HCT116 (cell line): ENCODE measurements around the gene CD9. TPM values are rescaled to one million over a fixed set of nuclear protein-coding genes. Genes with fewer than 3 reads are reported as not detected.

Experiments
- ATAC-seq: fragments of 200-7000 bp; cut with Tn5 transposase; 2 replicates; pipeline ENCODE4 v1.9.1; 2020; ENCODE audit warnings: mild to moderate bottlenecking, moderate library complexity
- BruUV-seq: library from RNA; stranded (reverse); fragments of 400-500 nt; replicated peaks from 2 replicates; lab custom pipeline; 2021; lab: Mats Ljungman, UMichigan
- CTCF ChIA-PET: fragments of 300-600 bp; sonication (Branson Sonifier 250); formaldehyde crosslinking; loops from one replicate; lab custom pipeline; 2021; ENCODE audit warnings: antibody characterized with exemption; lab: Charles Lee
- POLR2A ChIA-PET: fragments of 300-600, 350-600 bp; sonication (Branson Sonifier 250); formaldehyde crosslinking; loops from one replicate; lab custom pipeline; 2021; ENCODE audit warnings: antibody characterized with exemption; lab: Charles Lee
- RAD21 ChIA-PET, 2 experiments: fragments of 300-600 bp; sonication (Branson Sonifier 250); formaldehyde crosslinking; loops; one replicate each; lab custom pipeline; 2023; ENCODE audit warnings: low total read pairs in 2 of 2; ENCODE audit not compliant: uncharacterized antibody in 2 of 2, unreplicated experiment in 2 of 2, low non-redundant PET in 1 of 2; lab: Charles Lee
- DNase-seq: peaks from one replicate; pipeline ENCODE4 v3.0.0-alpha.2; 2010; ENCODE audit warnings: low read depth, low spot score
- H2AFZ ChIP-seq: fragments of 200-600 bp; shearing (Covaris generic), sonication (generic); 2 replicates; pipeline ENCODE4 v1.6.1; 2017; ENCODE audit warnings: low read depth, mixed run types, mixed read lengths, antibody characterized with exemption, low read length; ENCODE audit not compliant: poor library complexity, severe bottlenecking
- H3K27ac ChIP-seq: 2 replicates; pipeline ENCODE4 v1.5.1; 2012; ENCODE audit warnings: low read depth, low read length
- H3K27me3 ChIP-seq: fragments of 200-600 bp; sonication (generic); 2 replicates; pipeline ENCODE4 v1.6.1; 2016; ENCODE audit warnings: mixed run types, low read length, mixed read lengths; ENCODE audit not compliant: insufficient read depth
- H3K36me3 ChIP-seq, 2 experiments: fragments of 200-500 bp in 1 of 2; fragments of 200-600 bp in 1 of 2; sonication (Bioruptor generic) in 1 of 2; sonication (generic) in 1 of 2; 2 replicates each; pipeline versions ENCODE4 v1.5.1 to v1.6.1; 2014 to 2016; ENCODE audit warnings: low read length in 2 of 2, inconsistent platforms in 1 of 2, mixed read lengths in 1 of 2, mixed run types in 1 of 2; ENCODE audit not compliant: insufficient read depth in 2 of 2, control insufficient read depth in 1 of 2
- H3K4me1 ChIP-seq, 2 experiments: fragments of 200-600 bp in 1 of 2; sonication (generic) in 1 of 2; 2 replicates each; pipeline versions ENCODE4 v1.5.1 to v1.6.1; 2012 to 2017; ENCODE audit warnings: low read length in 2 of 2, inconsistent platforms in 1 of 2, mild to moderate bottlenecking in 1 of 2, mixed read lengths in 1 of 2, mixed run types in 1 of 2, moderate library complexity in 1 of 2; ENCODE audit not compliant: insufficient read depth in 2 of 2, control insufficient read depth in 1 of 2
- H3K4me2 ChIP-seq: fragments of 200-600 bp; sonication (generic); 2 replicates; pipeline ENCODE4 v1.6.1; 2017; ENCODE audit warnings: mixed run types, low read length, mixed read lengths
- H3K4me3 ChIP-seq, 2 experiments: fragments of 200-600 bp in 1 of 2; sonication (generic) in 1 of 2; replicated peaks in 1 of 2; 2 replicates each; pipeline ENCODE4 v1.5.1; 2011 to 2016; ENCODE audit warnings: low read length in 2 of 2, control low read depth in 1 of 2, low read depth in 1 of 2, mild to moderate bottlenecking in 1 of 2, mixed read lengths in 1 of 2, mixed run types in 1 of 2
- H3K79me2 ChIP-seq: fragments of 200-600 bp; sonication (generic); 2 replicates; pipeline ENCODE4 v1.6.1; 2017; ENCODE audit warnings: mild to moderate bottlenecking, mixed run types, low read length, moderate library complexity, mixed read lengths; ENCODE audit not compliant: insufficient read depth
- H3K9ac ChIP-seq: fragments of 200-600 bp; sonication (generic); 2 replicates; pipeline ENCODE4 v1.6.1; 2016; ENCODE audit warnings: low read length, mixed read lengths
- H3K9me2 ChIP-seq: fragments of 200-600 bp; sonication (generic), shearing (Covaris generic); 2 replicates; pipeline ENCODE4 v1.6.1; 2017; ENCODE audit warnings: mixed run types, mild to moderate bottlenecking, moderate library complexity; ENCODE audit not compliant: insufficient read depth
- H3K9me3 ChIP-seq, 2 experiments: fragments of 200-500 bp in 1 of 2; fragments of 200-600 bp in 1 of 2; sonication (Bioruptor generic) in 1 of 2; sonication (generic) in 1 of 2; 2 replicates each; pipeline ENCODE4 v1.6.1; 2014 to 2017; ENCODE audit warnings: low read length in 2 of 2, mixed read lengths in 2 of 2, inconsistent platforms in 1 of 2, low read depth in 1 of 2, mild to moderate bottlenecking in 1 of 2, mixed run types in 1 of 2, moderate library complexity in 1 of 2; ENCODE audit not compliant: control insufficient read depth in 1 of 2, insufficient read depth in 1 of 2
- H4K20me1 ChIP-seq: fragments of 200-600 bp; sonication (generic), shearing (Covaris generic); 2 replicates; pipeline ENCODE4 v1.6.1; 2017; ENCODE audit warnings: mixed run types, mild to moderate bottlenecking, moderate library complexity; ENCODE audit not compliant: insufficient read depth
- CBX3 ChIP-seq: IDR thresholded peaks from 2 replicates; pipeline ENCODE4 v1.6.1; 2012; ENCODE audit warnings: low read depth
- CEBPB ChIP-seq: IDR thresholded peaks from 2 replicates; pipeline ENCODE4 v1.6.1; 2012; ENCODE audit warnings: low read depth
- EGR1 ChIP-seq: IDR thresholded peaks from 2 replicates; pipeline ENCODE4 v1.6.1; 2012; ENCODE audit warnings: low read depth
- ELF1 ChIP-seq: IDR thresholded peaks from 2 replicates; pipeline ENCODE4 v1.6.1; 2012; ENCODE audit warnings: low read depth, borderline replicate concordance
- EZH2phosphoT487 ChIP-seq: fragments of 200-600 bp; IDR thresholded peaks from 2 replicates; pipeline ENCODE4 v1.6.1; 2018; ENCODE audit warnings: antibody characterized with exemption, borderline replicate concordance
- MAX ChIP-seq: IDR thresholded peaks from 2 replicates; pipeline ENCODE4 v1.6.1; 2012
- POLR2A ChIP-seq: IDR thresholded peaks from 2 replicates; pipeline ENCODE4 v1.7.0; 2011; ENCODE audit warnings: borderline replicate concordance; ENCODE audit not compliant: insufficient read depth, insufficient read length; ENCODE audit errors: extremely low read depth
- POLR2AphosphoS5 ChIP-seq: IDR thresholded peaks from 2 replicates; pipeline ENCODE4 v1.6.1; 2011; ENCODE audit warnings: mild to moderate bottlenecking, low read depth, low read length, moderate library complexity
- RAD21 ChIP-seq: IDR thresholded peaks from 2 replicates; pipeline ENCODE4 v1.6.1; 2012; ENCODE audit warnings: low read depth, mild to moderate bottlenecking
- REST ChIP-seq: IDR thresholded peaks from 2 replicates; pipeline ENCODE4 v1.6.1; 2012; ENCODE audit warnings: low read depth
- SIN3A ChIP-seq: IDR thresholded peaks from 2 replicates; pipeline ENCODE4 v1.6.1; 2012; ENCODE audit warnings: low read depth
- TCF7L2 ChIP-seq: IDR thresholded peaks from 2 replicates; pipeline ENCODE4 v1.7.0; 2011; ENCODE audit warnings: borderline replicate concordance, inconsistent platforms; ENCODE audit not compliant: insufficient read depth, insufficient read length; ENCODE audit errors: extremely low read depth
- ZFX ChIP-seq: fragments of 450-650 bp; IDR thresholded peaks from 2 replicates; pipeline ENCODE4 v1.6.1; 2017
- ZNF274 ChIP-seq: fragments of 200-500 bp; sonication (Bioruptor generic); IDR thresholded peaks from 2 replicates; pipeline ENCODE4 v1.6.1; 2014; ENCODE audit warnings: mild to moderate bottlenecking, low read depth, low read length, inconsistent platforms
- intact Hi-C: fragments of 100-400 bp; cut with micrococcal nuclease; formaldehyde crosslinking; loops from 2 replicates; pipeline ENCODE4 v1.10.0; 2022
- total RNA-seq: library from RNA; stranded (reverse); gene quantifications from one replicate; pipeline ENCODE4 v1.2.1, GENCODE V29; 2021; ENCODE audit not compliant: unreplicated experiment

The CD9 gene
- total RNA-seq, 1 experiment from 2014 or later, result 182 TPM

GRCh38 chr12:6235499-6235898, 35.3 kb downstream of the CD9 start:
- no peak for ATAC-seq
- H3K36me3 ChIP-seq, result peaks cover 29 to 43% of the 10 kb centered on the region in 2 experiments
- H3K4me3 ChIP-seq, result no peak overlapping the region
- no peak for DNase-seq
- H3K4me2 ChIP-seq, result no peak overlapping the region
- no peaks in the 10 kb centered on the region for H3K9me2 ChIP-seq
- H3K9ac ChIP-seq, result no peak overlapping the region
- ChIA-PET CTCF (no interaction called here), POLR2A (no interaction called here), RAD21 (no interaction called here)
- no peaks in the 10 kb centered on the region for H3K9me3 ChIP-seq
- H3K27me3 ChIP-seq, result no peaks in the 10 kb centered on the region
- H3K79me2 ChIP-seq, result peaks cover 18% of the 10 kb centered on the region; the same call in 1 of the 2 replicates
- intact Hi-C loops, result no loop called here
- BruUV-seq, result no TSS peak
- H4K20me1 ChIP-seq, result no peaks in the 10 kb centered on the region
- TF ChIP-seq ZFX (no peak), ELF1 (no peak), ZNF274 (no peak), MAX (no peak), SIN3A (no peak), TCF7L2 (no peak)
- H3K27ac ChIP-seq, result no peak overlapping the region
- H2AFZ ChIP-seq, result no peak overlapping the region
- H3K4me1 ChIP-seq, result peaks cover 14% of the 10 kb centered on the region in 2 experiments

- no TSS peak for BruUV-seq
- intact Hi-C loops, result no loop called here
- H3K27ac ChIP-seq, result no peak overlapping the region
- TF ChIP-seq TCF7L2 (no peak), REST (no peak), POLR2AphosphoS5 (no peak), RAD21 (no peak), CEBPB (no peak), ELF1 (no peak), ZFX (no peak), SIN3A (no peak), EGR1 (no peak), CBX3 (no peak), EZH2phosphoT487 (no peak), MAX (no peak), POLR2A (no peak), ZNF274 (no peak)
- no peaks in the 10 kb centered on the region for H3K27me3 ChIP-seq
- no peak overlapping the region for H3K4me3 ChIP-seq
- H3K4me2 ChIP-seq, result no peak overlapping the region
- H3K9me2 ChIP-seq, result no peaks in the 10 kb centered on the region
- POLR2A ChIA-PET, result no interaction called here
- H4K20me1 ChIP-seq, result no peaks in the 10 kb centered on the region
- ATAC-seq, result no peak
- DNase-seq, result no peak
- peaks cover 12% of the 10 kb centered on the region; the same call in 1 of the 2 replicates for H3K79me2 ChIP-seq
- peaks cover 9 to 11% of the 10 kb centered on the region in 2 experiments for H3K4me1 ChIP-seq
- peaks cover 29 to 43% of the 10 kb centered on the region in 2 experiments for H3K36me3 ChIP-seq
- no peaks in the 10 kb centered on the region for H3K9me3 ChIP-seq
- RAD21 ChIA-PET, result no interaction called here
- CTCF ChIA-PET, result no interaction called here
- H3K9ac ChIP-seq, result no peak overlapping the region
- H2AFZ ChIP-seq, result no peak overlapping the region
Observed at GRCh38 chr12:6235906-6236640, 35.9 kb downstream of the CD9 start.
